Raji (cell line): ENCODE results near the gene LRTM1.

ENCODE experiments used
- POLR2A ChIP-seq: IDR thresholded peaks from 2 replicates; pipeline ENCODE4 v1.6.1; 2011; ENCODE audit warnings: low read depth, low read length, control low read depth; ENCODE audit not compliant: insufficient read depth

Gene LRTM1

DNA sequence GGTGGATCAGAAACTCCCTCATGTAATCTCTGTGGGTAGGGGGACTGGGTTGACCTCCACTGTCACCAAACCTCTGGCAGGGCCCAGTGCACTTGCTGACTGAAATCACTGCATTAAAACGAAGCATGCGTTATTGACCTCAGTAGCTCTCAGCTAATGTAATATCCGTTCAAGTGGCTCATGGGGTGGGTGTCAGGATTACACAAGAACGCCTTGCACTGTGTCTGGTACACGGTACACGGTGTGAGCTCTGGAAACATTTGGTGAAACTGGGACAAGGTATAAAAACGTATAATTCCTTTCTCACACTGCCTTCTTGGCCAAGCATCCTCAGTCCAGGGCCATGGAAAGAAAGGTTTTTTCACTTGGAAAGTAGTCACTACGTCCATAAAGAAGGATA is 11.9 kb downstream of the LRTM1 start:
- no peak for TF ChIP-seq POLR2A

GRCh38 chr3:54915181-54915580 is 12.7 kb downstream of the LRTM1 start:
- TF ChIP-seq POLR2A, result no peak

- TF ChIP-seq POLR2A, result no peak
Observed at GRCh38 chr3:54914180-54914579, 13.7 kb downstream of the LRTM1 start.

- TF ChIP-seq POLR2A, result no peak
Observed at GRCh38 chr3:54909191-54909590, 18.7 kb downstream of the LRTM1 start.

- TF ChIP-seq POLR2A, result no peak
Observed at GRCh38 chr3:54906763-54907162, 21.1 kb downstream of the LRTM1 start.

GRCh38 chr3:54905920-54906319 is 21.9 kb downstream of the LRTM1 start:
- no peak for TF ChIP-seq POLR2A

GRCh38 chr3:54905261-54905888 is 22.5 kb downstream of the LRTM1 start:
- TF ChIP-seq POLR2A, result no peak

DNA sequence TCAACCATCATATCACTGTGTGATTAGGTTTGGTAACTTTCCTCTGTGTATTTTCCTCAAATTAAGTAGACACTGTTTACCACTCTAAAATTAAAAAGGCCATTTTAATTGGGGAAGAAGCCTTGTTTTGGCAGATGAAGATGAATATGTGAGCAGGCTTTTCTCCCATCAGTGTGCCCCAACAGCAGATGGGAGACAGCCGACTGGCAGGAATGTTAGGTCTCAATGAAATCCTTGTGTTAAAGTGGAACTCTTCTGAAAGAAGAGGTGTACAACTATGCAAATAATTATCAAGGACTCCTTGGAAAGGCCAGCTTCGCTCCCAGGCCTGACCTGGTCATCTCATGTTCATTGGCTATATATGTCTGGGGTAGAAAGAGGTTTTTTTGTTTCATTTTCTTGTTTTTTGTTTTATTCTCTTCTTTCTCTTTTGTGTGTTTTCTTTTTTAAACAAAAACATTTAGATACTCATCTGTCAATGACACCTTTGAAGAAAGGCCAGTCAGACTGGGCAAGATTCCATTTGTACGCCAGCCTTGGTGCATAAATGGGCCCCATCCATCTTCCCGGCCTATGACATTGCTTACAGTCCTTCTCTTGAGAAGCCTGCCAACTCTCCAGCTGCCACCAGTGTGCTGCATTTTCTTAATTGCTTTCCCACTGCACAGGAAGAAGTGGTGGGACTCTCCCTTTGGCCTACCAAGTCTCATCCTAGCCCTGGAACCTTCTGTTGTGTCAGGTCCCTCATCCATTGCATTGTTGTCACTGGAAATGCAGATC is 25.8 kb downstream of the LRTM1 start:
- no peak for TF ChIP-seq POLR2A

DNA sequence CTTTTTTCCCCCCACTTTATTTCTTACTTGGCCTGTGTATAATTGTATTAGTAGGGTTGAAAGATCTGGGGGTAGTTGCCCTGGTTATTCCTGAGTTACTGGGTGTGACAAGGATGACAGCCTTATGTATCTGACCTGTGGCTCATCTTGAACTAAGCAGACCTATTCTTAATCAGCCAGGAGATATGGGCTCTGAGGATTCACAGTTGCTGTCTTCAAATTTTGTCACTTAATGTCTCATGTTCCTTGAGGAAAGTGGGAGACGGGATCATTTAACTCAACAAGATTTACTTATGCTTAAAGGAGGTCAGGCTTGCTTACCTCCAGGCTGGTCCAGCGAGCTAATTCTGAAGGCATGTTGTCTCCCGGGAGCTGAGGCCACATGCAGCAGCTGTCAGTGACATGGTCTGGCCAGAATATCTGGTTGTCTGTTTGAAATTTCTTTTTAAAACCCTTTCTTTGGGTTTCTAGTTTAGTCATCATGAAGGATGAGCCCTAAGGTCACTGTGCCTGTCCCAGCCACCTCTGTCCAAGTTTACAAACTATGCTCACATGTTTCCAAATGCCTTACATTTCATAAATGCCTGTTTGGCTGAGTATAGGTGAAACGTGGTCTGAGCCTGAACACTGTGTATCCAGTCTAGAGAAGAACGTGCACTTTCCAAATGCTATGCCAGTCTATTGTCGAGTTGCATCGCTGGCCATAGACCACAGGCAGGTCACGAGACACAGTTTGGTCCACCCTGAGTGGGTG is 26.8 kb downstream of the LRTM1 start:
- TF ChIP-seq POLR2A, result no peak

GRCh38 chr3:54899273-54899672 is 28.6 kb downstream of the LRTM1 start:
- TF ChIP-seq POLR2A, result no peak

DNA sequence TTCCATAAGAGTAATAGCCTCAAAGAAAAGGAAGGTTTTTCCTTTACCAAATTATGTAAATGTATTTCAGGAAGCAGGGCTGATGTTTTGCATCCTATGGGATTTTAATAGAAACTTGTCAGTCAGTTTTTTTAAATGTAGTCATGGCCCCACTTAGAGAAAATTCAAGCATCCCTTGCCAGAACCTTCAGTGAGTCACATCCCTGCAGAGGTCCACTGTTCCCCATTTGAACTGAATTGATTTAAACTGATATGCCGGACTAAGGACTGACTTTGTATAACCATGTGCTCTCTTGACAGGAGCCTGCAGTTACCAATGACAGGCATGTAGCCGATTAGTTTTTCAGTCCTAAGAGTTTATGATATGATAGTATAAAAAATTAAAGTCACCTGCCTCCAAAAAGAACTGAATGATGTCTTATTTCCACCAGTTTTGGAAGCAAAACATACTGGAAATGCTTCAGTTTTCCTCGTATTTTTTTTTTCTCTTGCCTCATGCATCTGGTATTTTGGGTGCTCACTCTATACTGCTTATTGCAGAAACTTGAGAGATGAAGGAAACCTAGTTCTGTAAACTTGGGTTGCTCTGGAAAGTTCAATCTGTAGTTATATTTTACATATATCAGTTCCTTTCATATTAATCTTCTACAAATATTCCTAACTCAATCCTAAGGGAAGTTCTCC is 30.7 kb downstream of the LRTM1 start:
- TF ChIP-seq POLR2A, result no peak

DNA sequence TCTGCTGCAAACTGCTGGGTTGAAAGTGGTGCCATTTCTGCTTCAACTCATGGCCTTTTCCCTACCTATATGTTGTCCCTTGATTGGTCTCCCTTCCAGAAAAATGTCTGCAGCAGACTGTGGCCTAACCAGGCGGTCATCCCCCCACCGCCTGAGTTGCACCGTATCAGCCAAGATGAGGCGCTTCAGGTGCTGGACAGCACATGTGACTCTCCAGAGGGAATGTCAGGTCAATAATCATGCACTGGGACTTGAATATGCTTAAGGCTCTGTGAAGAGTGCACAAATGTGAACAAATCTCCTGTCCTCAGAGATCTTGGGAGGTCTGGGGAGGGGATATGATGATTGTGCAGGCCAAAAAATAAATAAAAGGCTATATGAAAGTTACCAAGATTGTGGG is 32.2 kb downstream of the LRTM1 start:
- no peak for TF ChIP-seq POLR2A

DNA sequence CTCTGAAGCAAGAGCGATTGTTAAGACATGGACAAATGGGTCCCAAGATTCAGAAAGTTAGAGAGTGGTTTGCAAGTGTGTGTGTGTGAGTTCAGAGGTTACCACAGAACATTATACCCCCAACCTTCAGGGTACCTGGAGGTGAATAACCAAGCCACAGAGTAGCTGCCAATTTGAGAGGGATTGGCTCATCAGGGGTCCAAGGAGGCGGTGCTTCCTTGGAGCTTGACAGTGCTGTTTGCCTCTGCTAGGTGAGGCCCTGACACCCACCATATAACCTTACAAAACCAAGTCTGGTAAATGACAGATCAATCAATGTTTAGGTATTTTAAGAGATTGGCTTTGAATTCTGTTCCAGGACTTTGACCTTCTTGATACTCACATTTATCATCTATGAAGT is 35.7 kb downstream of the LRTM1 start:
- TF ChIP-seq POLR2A, result no peak

DNA sequence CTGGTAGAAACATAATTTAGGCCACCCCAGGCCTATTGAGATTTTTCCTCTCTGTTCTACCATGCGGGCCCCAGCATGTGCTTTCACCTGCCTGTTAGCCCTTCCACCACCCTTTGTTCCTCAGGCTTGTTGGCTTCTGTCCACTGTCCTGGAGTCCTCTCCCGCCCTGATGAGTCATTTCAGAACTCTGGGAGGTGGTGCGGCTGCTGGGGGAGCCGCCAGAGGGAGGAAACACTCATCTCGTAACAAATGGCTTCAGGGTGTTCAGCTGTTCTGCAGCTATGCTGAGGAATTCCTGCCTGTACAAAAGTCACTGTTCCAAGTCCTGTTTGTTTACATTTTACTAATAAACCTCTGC is 36.3 kb downstream of the LRTM1 start:
- no peak for TF ChIP-seq POLR2A

DNA sequence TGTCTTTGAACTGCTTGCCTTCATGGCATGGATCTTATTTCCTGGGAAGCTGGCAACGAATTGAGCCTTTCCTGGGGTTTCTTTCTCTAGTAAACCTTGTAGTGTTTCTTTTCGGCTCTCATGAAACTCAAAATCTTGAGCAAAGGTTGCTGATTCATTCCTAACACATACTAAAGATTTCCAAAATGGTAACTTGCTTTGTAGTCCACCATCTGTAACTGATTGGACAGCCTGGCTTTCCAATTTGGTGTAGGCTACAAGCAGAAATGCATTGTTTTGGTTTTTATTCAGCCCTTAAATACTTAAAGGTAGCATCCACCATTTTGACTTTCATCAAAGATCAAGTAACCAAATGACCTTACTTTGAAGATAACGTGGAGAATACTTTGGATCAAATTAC is 38.1 kb downstream of the LRTM1 start:
- no peak for TF ChIP-seq POLR2A
